HG02884 (cell line): ENCODE data around the gene RP9.

Experiments used
- ATAC-seq: cut with Tn5 transposase; IDR thresholded peaks from one replicate; pipeline ENCODE4 v1.9.1; 2021; ENCODE audit warnings: mild to moderate bottlenecking, moderate library complexity; ENCODE audit not compliant: unreplicated experiment

Gene RP9, protein sequence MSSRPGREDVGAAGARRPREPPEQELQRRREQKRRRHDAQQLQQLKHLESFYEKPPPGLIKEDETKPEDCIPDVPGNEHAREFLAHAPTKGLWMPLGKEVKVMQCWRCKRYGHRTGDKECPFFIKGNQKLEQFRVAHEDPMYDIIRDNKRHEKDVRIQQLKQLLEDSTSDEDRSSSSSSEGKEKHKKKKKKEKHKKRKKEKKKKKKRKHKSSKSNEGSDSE

DNA sequence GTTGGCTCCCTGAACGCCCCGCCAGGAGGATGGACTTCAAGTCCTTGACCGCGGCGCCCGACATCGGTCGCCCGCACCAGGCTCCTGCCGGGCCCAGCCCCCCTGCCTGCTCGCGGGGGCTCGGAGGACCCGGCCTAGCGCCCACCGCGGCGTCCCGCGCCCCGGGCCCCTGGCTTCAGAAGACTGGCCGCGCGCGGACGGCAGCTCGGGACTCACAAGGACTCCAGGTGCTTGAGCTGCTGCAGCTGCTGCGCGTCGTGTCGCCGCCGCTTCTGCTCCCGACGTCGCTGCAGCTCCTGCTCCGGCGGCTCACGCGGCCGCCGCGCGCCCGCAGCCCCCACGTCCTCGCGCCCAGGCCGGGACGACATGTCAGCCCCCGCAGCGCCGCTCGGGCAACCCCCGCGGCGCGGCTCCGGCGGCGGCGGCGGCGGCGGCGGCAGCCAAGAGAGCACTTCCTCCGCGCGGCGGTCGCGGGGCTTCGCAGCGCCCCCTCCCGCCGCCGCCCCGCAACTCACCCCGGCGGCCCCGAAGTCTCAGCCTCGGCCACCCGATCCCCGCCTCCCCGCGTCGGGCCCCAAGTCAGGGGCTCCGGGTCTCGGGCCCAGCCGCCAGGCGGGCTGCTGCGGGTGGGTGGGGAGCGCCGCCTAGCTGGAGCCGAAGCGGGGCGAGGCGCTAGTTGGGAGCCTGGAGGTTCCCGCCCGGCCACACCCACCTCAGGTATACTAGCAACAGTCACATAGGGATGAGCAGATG lies at the start of gene RP9:
TSS of gene RP9 (minus strand) at position 400 of the 753 bp plus-strand sequence. CDS start at position 368, 32 bp downstream.
- peak; percentile 73 for ATAC-seq

DNA sequence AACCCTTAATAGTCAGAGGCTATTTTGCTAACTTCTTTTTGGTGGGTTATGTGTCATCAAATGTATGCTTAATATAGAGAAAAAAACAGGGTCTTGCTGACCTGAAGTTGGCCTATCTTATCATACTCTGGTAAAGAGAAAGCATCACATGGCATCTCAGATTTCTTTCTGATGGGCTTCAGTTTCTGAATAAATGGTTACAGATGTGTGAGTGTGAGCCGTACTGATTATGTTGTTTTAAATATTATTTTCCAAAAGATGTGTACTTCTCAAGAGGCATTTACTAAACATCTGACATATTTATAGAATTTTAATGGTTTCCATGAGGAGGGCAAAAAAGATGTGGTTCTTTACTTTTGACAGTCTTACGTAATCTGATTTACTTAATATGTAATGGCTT lies 48.6 kb upstream of the RP9 start:
- no peak for ATAC-seq

DNA sequence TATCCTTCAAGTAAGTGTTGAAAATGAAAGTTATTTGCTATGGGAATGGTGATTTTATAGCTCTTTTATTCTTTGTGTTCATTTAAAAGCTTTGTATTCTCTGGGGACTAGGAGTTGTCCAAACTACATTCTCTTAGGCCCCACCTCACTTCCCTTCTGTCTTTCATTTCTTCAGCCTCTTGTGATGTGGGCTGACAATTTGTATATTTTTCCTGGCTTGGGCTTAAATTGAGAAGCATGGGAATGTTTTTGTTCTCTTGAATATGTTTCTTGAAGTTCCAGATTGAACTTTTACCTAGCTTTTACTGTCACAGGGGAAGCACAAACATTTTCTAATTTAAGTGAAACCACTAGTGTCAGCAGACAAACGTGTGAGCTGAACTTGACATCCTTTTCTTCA lies 48.1 kb upstream of the RP9 start:
- no peak for ATAC-seq

DNA sequence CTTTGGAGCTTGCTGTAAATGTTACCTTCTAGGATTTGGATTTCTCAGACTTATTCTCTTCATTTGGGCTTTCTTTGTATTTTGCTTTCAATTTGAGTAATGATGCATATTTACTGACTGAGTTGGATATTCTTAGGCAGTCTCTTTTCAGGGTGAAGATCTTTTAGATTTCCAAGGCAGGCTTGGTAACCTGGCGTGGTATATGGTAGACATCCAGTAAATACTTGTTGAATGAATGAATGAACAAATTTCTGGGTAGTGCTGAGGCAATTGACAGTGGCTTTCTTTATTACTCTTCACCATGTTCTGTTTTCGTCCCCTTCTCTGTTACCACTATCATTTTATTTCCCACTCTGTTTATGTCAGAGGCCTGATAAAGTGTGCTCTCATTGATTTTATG lies 47.2 kb upstream of the RP9 start:
- no peak for ATAC-seq

DNA sequence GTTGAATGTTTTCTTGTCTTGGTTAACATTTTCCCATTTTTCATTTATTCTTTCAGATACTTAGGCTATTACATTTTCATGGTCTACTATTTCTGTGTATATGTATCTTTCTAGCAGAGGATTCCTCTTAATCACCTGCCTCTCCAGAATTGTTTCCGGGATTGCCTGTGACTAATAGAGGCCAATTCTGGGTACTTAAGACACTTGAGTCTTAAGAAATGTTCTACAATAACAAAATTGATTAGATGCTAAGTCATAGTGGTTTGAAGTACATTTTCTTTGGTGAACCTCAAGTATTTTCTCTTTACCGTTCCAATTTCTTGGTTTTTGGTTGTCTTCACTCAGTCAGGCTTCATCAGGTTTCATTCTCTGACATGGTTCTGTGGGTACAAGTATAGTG lies 46.6 kb upstream of the RP9 start:
- no peak for ATAC-seq

DNA sequence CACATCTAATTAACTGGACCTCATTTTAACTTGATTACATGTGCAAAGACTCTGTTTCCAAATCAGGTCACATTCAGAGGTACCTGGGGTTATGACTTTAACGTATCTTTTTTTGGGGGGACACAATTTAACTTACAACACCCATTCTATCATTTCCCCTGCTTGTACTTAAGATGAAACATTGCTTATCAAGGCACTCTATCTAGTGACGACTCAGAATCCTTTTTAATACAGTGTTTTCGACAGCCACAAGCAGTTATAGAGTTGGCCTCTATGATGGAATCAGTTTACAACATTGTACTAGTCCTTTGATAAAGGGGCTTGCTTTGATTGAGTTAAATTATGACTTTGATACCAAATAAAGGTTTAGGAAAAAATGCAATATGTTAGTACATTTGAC lies 42.9 kb upstream of the RP9 start:
- no peak for ATAC-seq

DNA sequence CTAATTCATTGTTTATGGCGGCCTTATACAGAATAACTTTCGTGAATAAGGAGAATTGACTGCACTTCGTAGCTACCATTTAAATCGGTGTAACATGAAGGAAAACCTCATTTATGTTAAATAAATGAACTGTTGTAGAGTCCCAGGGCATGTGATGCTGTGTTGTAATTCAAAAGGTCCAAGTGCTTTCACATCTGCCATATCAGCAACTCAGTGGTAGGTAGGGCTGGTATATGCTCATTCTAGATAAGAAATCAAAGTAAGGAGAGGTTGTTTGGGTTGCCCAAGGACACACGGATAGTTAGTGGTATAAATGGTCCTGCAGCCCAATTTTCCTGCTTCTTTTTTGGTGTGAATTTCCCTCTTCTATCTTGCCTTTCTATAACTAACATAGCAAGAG lies 36.0 kb upstream of the RP9 start:
- no peak for ATAC-seq

DNA sequence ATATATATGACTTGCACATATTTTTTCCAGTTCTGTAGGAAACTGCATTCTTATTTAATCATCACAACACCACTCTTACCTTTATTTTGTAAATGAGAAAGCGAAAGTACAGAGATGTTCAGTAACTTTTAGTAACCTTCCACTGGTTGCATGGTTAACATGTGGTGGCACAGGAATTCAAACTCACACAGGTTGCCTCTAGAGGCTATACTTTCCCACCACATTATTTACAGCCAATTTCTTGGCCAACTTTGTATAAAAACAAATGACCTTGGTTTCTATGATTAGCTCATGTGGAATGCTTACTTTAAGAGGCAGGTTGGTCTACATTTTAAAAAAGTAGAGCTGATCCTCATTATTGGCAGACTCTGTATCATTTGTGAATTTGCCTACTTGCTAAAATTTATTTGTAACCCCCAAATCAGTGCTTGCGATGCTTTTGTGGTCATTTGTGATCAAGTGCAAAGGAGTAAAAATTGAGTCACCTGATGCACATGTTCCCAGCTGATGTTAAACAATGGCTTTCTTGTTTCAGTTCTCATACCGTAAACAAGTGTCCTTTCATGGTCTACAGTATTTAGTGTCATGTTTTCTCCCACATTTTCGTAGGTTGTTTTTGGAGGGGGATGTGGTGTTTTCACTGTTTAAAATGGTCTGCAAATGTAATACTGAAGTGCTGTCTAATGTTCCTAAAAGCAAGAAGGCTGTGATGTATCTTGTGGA lies 35.0 kb upstream of the RP9 start:
- no peak for ATAC-seq

DNA sequence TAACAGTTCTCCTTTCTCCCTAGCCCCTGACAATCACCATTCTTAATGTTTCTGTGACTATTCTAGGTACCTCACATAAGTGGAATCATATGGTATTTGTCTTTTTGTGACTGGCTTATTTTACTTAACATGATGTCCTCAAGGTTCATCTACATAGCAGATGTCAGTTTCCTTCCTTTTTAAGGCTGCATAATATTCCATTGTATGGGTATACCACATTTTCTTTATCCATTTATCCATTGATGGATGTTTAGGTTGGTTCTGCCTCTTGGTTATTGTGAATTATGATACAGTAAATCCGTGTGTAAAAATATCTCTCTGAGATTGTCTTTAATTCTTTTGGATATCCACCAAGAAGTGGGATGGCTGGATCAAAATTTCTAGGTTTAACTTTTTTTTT lies 33.4 kb upstream of the RP9 start:
- no peak for ATAC-seq

DNA sequence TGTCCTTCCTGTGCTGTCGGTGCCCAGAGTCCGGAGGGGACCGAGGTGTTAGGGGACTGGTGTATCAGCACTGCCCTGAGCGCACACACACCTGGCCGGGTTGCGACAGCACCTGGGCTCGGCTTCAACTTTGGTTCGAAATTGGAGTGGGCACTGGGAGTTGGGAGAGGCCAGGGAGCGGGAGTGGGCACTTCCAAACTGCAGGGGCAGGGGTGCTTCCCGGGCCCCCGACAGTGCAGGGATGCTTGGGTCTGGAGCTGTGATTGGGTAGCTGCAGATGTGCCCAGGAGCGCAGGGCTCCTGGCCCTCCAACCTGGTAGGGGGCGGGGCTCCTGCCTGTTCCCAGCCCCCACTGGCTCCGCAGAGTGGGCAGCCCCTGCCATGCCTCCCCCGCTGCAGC lies 27.9 kb upstream of the RP9 start:
- ATAC-seq: no peak

DNA sequence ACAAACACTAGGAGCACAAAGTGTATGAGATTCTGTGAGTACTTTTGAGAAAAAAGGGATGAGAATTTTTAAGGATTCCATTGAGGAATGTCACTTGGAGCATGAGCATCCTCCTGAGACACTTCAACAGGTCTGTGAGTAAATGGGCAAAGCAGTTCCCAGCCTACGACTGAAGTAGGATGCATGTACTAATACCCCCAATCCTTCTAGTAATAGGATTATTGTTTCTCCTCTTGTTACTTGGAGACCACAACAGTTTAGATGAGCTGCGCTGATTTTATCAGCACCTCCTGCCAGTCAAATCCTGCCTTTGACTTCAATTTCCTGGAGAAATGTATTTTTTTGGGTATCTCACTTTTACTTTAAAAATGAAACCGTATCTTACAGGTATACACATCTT lies 21.0 kb upstream of the RP9 start:
- no peak for ATAC-seq

DNA sequence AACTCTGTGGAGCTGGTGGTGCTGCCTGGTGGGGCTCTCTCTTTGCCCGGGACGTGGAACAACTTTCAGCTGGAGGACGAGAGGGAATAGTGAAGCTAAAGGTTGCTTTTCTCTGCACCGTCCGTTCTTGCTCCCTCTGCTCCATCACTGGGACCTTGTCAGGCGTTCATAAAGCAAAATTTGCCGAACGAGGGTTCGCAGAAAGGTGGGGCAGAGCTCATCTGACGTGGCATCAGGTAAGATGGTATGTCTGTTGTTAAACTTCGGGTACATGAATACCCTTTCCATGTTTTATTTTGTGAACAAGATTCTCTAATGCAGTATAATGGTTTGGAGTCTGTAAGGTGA lies 20.6 kb upstream of the RP9 start:
- ATAC-seq: no peak

DNA sequence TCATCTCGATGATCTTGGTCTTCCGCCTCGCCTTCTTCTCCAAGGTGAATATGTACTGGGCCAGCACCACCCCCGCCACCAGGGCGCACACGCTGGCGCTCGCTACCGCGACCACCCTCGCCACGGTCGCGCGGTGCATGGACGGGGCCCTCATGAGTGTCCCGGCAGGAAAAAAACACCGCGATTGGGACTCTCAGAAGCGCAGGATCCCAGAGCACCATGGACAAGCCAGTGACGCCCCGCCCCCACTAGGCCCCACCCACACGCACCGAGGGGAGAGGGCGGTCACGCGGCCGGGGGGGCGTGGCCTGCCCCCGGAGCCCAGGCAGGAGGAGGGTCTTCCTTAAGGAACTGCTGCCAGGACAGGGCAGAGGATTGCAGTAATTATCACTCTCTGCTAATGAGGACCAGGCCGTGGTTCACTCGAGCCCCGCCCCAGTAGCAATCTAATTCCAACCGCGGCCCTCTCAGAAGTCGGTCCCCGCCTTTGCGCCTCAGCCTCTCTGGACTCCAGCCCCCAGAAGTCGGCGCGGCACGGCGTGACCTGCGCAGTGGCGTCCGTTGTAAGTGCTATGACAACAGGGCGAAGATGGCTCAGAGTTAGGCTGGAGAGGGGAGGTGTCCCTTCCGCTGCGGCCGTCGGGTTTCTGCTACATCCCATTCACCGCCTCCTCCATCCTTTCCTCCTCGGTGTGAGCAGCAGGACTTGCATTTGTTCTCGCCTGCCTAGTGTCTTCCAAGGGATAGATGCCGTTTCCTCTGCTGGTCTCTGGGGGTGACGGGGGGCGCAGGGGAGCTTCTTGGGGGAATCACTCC lies 20.0 kb upstream of the RP9 start, which contains the start of gene BBS9:
TSS of gene BBS9 (plus strand) at position 575 of the 816 bp plus-strand sequence. CDS start 16,689 bp downstream, outside the sequence.
- ATAC-seq: peak; percentile 100

DNA sequence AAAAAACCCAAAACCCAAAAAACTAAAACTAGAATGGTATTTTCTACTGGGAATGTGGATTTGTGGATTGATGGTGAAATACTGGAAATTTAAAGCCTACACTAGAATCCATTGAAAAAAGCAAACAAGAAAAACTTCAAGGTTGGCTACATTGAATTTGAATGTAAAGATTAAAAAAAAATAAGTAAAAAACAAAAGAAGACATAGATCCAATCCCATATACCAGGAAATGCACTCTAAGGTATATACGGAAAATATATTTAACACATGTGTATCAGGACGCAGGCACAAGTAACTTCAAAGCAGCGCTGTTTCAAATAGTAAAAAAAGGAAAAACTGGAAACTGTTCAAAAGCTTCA lies 19.4 kb upstream of the RP9 start:
- ATAC-seq: no peak

DNA sequence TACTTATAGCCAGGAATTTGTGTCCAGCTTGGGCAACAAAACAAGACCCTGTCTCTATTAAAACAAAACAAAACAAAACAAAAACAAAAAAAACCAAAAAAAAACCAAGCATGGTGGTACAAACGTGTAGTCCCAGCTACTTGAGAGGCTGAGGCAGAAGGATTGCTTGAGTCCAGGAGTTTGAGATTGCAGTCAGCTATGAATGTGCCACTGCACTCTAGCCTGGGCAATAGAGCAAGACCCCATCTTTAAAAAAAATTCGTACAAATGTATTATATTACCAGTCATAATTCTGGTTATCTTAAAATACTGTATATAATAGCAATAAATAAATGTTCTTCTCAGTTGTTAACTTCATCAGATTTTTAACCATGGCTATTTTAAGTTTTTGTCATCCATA lies 17.9 kb upstream of the RP9 start:
- ATAC-seq: no peak

DNA sequence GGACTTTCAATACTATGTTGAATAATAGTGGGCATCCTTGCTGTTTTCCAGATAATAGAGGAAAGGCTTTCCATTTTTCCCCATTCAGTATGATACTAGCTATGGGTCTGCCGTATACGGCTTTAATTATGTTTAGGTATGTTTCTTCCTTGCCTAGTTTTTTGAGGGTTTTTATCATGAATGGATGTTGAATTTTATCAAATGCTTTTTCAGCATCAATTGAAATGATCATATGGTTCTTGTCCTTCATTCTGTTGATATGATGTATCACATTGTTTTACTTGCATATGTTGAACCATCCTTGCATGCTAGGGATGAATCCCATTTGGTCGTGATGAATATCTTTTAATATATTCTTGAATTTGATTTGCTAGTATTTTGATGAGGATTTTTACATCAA lies 9.2 kb upstream of the RP9 start:
- no peak for ATAC-seq

DNA sequence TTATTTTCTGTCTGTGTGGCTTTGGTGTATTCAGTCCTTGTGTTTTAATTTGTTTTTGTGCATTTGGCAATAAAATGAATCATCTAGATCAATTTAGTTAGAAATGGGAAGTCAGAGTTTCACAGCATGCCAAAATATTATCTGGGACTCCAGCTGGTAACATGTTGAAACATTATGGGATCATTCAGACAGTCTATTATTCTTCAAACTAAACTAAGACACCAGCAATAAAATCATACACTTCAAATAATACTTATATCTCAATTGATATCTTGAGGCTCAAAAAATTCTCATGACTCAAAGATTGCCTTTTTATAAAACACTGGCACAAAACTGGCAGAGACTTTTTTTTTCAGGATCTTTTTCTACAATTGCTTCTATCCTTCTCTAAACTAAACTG lies 5.8 kb upstream of the RP9 start:
- no peak for ATAC-seq

DNA sequence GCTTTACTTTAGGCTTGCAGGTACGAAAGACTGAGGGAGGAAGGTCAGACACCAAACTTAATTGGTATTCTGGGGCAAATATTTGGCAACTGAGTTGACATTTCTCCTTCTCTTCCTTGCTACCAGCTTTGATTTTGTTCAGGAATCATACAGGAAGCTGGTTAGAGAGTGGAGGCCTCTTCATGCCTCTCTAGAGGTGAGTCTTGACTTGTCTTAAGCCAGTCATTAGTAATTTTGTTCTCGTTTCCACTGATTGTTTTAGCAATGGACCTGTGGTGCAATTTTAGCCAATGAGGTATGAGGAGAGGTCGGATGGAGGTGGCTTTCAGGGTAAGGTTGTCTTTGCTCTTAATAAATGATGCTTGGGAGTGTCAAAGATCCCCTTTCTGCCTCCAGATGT lies 2.4 kb upstream of the RP9 start:
- ATAC-seq: no peak

DNA sequence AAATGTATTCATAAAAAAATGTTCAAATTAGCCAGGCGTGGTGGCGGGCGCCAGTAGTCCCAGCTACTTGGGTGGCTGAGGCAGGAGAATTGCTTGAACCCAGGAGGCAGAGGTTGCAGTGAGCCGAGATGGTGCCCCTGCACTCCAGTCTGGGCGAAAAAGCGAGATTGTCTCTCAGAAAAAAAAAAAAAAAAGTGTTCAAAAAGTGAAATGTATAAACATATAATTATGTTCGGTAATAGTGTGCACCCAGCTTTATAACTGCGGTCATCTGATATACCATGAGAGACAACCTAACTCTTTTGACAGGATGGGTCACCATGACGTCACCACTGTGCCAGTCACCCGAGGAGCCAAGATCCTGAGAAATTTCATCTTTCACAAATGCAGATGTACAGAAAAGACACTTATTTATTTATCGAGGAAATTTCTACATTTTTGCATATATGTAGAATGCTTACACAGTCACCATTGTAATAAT lies 594 bp upstream of the RP9 start:
- no peak for ATAC-seq

DNA sequence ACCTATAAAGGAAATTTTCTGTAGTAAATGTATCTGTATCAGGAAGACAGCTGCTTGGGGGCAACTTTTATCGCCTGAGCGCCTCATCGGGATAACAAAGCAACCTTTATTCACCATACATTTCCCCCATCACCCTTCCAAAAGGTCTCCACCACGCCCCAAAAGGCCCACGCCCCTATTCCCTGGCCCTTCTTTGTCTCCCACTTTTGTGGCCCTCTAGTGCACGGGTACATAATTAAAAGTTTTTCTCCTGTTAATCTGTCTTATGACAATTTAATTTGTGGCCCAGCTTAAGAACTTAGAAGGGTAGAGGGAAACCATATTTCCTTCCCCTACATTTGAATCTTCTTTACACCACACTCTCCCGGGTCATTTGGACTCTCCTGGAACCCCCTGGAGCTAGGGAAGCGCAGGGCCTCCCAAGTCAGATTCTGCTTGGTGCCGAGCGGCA lies 625 bp downstream of the RP9 start:
- peak; percentile 4 for ATAC-seq
